Ishikawa (cell line): ENCODE results near the gene TMEM107.

ENCODE experiments used
- CEBPB ChIP-seq: IDR thresholded peaks from 2 replicates; pipeline ENCODE4 v1.6.1; 2012
- CREB1 ChIP-seq: IDR thresholded peaks from 2 replicates; pipeline ENCODE4 v1.6.1; 2012; ENCODE audit warnings: low read depth
- EGR1 ChIP-seq: IDR thresholded peaks from 2 replicates; pipeline ENCODE4 v1.6.1; 2012
- EP300 ChIP-seq: IDR thresholded peaks from 2 replicates; pipeline ENCODE4 v1.6.1; 2012; ENCODE audit warnings: borderline replicate concordance
- FOXM1 ChIP-seq: IDR thresholded peaks from 2 replicates; pipeline ENCODE4 v1.6.1; 2012; ENCODE audit warnings: low read depth, borderline replicate concordance
- MAX ChIP-seq: IDR thresholded peaks from 2 replicates; pipeline ENCODE4 v1.6.1; 2012
- NFIC ChIP-seq: IDR thresholded peaks from 2 replicates; pipeline ENCODE4 v1.6.1; 2012
- RAD21 ChIP-seq: IDR thresholded peaks from 2 replicates; pipeline ENCODE4 v1.6.1; 2012; ENCODE audit warnings: low read depth
- REST ChIP-seq: IDR thresholded peaks from 2 replicates; pipeline ENCODE4 v1.6.1; 2012; ENCODE audit warnings: low read depth, mild to moderate bottlenecking
- TAF1 ChIP-seq: IDR thresholded peaks from 2 replicates; pipeline ENCODE4 v1.6.1; 2012; ENCODE audit warnings: low read depth, mild to moderate bottlenecking
- TCF12 ChIP-seq: IDR thresholded peaks from 2 replicates; pipeline ENCODE4 v1.6.1; 2012; ENCODE audit warnings: low read depth
- TEAD4 ChIP-seq: IDR thresholded peaks from 2 replicates; pipeline ENCODE4 v1.6.1; 2012
- YY1 ChIP-seq: IDR thresholded peaks from 2 replicates; pipeline ENCODE4 v1.6.1; 2012; ENCODE audit warnings: low read depth
- ZBTB7A ChIP-seq: IDR thresholded peaks from 2 replicates; pipeline ENCODE4 v1.6.1; 2012; ENCODE audit warnings: low read depth
- TF ChIP-seq, protein P1 (sequence below): IDR thresholded peaks from 2 replicates; pipeline ENCODE4 v1.6.1; 2012

Gene TMEM107

GRCh38 chr17:8133399-8133798, 42.8 kb downstream of the TMEM107 start:
- TF ChIP-seq TCF12 = no peak
- TF ChIP-seq TEAD4 = no peak
- no peak for TF ChIP-seq ZBTB7A
- no peak for TF ChIP-seq NFIC
- no peak for TF ChIP-seq EGR1
- no peak for TF ChIP-seq CREB1
- TF ChIP-seq EP300 = no peak
- no peak for TF ChIP-seq REST
- TF ChIP-seq RAD21 = no peak
- TF ChIP-seq MAX = no peak
- TF ChIP-seq CEBPB = no peak
- no peak for TF ChIP-seq YY1
- TF ChIP-seq, protein P1, sequence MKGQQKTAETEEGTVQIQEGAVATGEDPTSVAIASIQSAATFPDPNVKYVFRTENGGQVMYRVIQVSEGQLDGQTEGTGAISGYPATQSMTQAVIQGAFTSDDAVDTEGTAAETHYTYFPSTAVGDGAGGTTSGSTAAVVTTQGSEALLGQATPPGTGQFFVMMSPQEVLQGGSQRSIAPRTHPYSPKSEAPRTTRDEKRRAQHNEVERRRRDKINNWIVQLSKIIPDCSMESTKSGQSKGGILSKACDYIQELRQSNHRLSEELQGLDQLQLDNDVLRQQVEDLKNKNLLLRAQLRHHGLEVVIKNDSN = no peak
- TF ChIP-seq FOXM1 = no peak
- no peak for TF ChIP-seq TAF1

DNA sequence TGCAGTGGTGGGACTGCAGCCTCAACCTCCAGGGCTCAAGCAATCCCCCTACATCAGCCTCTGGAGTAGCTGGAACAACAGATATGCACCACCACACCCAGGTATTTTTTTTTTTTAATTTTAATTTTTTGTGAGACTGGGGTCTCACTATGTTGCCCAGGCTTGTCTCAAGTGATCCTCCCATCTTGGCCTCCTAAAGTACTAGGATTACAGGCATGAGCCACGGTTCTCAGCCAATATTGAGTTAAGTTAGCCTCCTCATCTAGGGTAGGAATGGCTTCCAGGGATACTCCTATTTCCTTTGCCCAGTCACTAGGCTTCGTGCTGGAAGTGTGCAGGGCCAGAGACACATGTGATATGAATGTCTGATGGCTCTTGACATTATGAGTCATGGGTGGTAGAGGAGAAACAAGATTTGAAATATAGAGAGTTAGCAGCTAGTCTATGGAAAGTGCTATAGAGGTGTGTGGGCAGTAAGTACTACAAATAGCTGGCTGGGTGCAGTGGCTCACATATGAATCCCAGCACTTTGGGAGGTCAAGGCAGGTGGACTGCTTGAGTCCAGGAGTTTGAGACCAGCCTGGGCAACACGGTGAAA, 44.2 kb downstream of the TMEM107 start:
- TF ChIP-seq EGR1 = no peak
- no peak for TF ChIP-seq YY1
- TF ChIP-seq TEAD4 = no peak
- TF ChIP-seq TAF1 = no peak
- TF ChIP-seq MAX = no peak
- TF ChIP-seq ZBTB7A = no peak
- no peak for TF ChIP-seq FOXM1
- TF ChIP-seq, protein P1 = no peak
- no peak for TF ChIP-seq EP300
- TF ChIP-seq CEBPB = no peak
- no peak for TF ChIP-seq CREB1
- TF ChIP-seq TCF12 = no peak
- no peak for TF ChIP-seq NFIC

DNA sequence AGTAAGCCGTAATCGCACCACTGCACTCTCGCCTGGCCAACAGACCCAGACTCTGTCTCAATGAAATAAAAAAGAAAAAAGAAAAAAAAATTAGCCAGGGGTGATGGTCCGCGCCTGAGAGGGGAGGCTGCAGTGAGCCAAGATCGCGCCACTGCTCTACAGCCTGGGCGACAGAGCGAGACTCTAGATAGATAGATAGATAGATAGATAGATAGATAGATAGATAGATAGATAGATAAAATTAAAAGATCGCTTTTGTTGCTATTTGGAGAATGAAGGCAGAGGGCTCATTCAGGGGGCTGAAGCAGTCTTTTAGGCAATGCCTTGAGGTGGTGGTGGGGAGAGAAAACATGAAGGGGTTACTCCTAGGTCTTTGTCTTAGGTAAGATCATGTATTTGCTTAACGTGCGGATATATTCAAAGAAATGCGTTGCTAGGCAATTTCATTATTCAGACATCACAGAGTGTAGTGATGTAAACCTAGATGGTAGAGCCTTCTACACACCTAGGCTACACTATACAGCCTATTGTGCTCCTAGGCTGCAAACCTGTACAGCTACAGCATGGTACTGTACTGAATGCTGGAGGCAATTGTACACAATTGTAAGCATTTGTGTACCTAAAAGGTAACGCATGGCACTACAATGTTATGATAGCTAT, 47.9 kb downstream of the TMEM107 start:
- TF ChIP-seq REST = no peak
- TF ChIP-seq FOXM1 = no peak
- TF ChIP-seq EP300 = no peak
- TF ChIP-seq CREB1 = no peak
- TF ChIP-seq CEBPB = no peak
- TF ChIP-seq TAF1 = no peak
- no peak for TF ChIP-seq RAD21
- TF ChIP-seq TCF12 = no peak
- TF ChIP-seq EGR1 = no peak
- TF ChIP-seq, protein P1 = no peak
- no peak for TF ChIP-seq ZBTB7A
- no peak for TF ChIP-seq MAX
- TF ChIP-seq NFIC = no peak
- TF ChIP-seq TEAD4 = no peak
- no peak for TF ChIP-seq YY1

GRCh38 chr17:8126491-8127066, 49.6 kb downstream of the TMEM107 start:
- TF ChIP-seq NFIC = no peak
- no peak for TF ChIP-seq TAF1
- no peak for TF ChIP-seq ZBTB7A
- TF ChIP-seq RAD21 = no peak
- no peak for TF ChIP-seq TCF12
- TF ChIP-seq YY1 = no peak
- TF ChIP-seq FOXM1 = no peak
- no peak for TF ChIP-seq CREB1
- no peak for TF ChIP-seq MAX
- no peak for TF ChIP-seq CEBPB
- no peak for TF ChIP-seq TEAD4
- no peak for TF ChIP-seq REST
- TF ChIP-seq EP300 = no peak
- TF ChIP-seq, protein P1 = no peak
- TF ChIP-seq EGR1 = no peak
